NCI-H524 (cell line): ENCODE results near the gene YOD1.

Experiments
- DNase-seq, 2 experiments: peaks; one replicate each; lab custom pipeline; 2025; lab: John Stamatoyannopoulos, UW

Gene YOD1

DNA sequence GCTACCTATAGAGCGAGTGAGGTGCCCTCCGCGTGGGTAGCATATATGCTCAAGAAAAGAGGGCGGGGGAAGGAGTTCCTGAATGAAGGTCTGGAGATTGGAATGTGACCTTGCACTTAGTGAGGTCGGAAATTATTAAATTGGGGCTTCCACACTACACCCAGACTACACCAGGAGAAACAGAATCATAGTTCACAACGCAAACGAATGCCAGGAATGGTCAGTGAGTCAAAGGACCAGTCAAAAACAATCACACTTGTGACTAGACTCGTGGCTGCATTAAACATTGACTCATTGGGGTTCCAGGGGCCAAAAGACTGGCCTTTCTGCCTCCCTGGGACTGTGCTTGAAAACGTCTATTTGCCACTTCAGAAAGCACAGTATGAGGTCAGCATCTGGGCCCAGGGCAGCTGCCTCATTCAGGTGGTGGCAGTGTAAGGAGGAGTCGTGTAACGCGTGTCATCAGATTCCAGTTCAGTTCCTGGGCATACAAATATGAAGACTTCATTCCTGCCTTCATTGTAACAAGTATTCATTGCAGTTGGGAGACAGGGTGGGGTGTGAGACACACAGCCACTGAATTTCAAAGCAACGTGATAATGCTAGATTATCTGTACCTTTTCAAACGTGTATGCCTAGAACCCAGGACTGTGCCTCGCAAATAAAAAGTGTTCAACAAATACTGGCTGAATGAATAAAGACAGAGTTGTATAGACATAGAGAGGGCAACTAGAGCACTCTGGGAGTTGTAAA is at the start of gene YOD1:
YOD1 (minus strand) TSS at position 18 of the 753 bp plus-strand sequence. CDS start 178 bp downstream, outside the sequence.
- DNase-seq, result peak in 1 of 2 experiments; percentile 22

DNA sequence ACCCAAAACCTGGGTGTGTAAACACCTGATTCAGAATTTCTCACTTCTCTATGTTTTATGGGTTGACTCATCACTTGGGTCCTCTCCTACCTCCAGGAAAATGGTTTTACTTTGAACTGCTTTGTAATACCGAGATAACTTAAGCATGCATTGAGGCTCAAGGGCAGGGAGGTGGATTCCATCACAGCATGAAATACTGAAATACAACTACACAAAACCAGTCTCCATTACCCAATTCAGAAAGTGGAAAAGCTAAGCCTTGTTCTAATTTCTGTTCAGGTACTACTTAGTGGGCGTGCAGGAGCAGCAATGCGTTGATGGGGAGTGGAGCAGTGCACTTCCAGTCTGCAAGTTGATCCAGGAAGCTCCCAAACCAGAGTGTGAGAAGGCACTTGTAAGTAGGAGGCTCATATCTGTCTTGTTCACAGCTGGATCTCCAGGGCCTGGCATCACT is 46.9 kb upstream of the YOD1 start:
- no peak for DNase-seq

DNA sequence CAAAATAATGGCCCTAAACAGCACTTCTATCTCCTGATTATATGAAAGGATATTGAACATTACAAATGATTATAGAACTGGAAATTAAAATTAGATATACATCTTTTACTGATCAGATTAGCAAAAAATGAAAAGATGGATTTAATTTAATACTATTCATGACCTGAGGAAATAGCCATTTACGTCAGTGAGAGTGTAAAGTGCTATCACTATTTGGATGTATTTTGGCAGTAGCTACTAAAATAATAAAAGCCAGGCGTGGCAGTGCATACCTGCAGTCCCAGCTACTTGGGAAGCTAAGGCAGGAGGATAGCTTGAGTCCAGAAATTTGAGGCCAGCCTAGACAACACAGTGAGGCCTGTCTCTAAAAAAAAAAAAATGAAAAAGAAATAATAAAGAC is 42.9 kb upstream of the YOD1 start:
- no peak for DNase-seq

DNA sequence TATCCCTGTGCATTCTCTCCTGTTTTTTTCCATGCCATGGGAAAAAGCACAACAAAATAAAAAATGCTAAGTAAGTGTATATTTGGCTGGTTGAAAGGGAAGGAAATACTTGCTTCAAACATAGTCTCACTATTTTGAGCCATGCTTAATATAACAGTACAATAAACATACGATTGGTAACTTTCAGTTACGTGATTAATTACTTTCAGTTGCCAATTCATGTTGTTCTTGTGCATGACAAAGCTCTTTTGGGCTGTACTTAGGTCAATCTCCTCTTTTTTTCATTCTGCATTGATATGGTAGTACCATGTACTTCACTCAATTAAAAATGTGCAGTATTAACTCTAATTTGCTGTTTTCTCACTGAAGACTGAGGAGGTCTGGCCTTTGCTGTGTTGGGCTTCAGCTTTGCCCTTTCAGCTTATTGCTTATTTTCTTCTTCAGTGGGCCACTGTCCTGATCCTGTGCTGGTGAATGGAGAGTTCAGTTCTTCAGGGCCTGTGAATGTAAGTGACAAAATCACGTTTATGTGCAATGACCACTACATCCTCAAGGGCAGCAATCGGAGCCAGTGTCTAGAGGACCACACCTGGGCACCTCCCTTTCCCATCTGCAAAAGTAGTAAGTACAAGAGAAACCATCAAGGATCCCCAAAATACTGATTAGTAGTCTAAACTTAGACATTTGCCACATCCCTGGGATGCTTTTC is 40.3 kb upstream of the YOD1 start:
- DNase-seq, result no peak

GRCh38 chr1:207089627-207090355 is 38.8 kb upstream of the YOD1 start:
- no peak for DNase-seq

DNA sequence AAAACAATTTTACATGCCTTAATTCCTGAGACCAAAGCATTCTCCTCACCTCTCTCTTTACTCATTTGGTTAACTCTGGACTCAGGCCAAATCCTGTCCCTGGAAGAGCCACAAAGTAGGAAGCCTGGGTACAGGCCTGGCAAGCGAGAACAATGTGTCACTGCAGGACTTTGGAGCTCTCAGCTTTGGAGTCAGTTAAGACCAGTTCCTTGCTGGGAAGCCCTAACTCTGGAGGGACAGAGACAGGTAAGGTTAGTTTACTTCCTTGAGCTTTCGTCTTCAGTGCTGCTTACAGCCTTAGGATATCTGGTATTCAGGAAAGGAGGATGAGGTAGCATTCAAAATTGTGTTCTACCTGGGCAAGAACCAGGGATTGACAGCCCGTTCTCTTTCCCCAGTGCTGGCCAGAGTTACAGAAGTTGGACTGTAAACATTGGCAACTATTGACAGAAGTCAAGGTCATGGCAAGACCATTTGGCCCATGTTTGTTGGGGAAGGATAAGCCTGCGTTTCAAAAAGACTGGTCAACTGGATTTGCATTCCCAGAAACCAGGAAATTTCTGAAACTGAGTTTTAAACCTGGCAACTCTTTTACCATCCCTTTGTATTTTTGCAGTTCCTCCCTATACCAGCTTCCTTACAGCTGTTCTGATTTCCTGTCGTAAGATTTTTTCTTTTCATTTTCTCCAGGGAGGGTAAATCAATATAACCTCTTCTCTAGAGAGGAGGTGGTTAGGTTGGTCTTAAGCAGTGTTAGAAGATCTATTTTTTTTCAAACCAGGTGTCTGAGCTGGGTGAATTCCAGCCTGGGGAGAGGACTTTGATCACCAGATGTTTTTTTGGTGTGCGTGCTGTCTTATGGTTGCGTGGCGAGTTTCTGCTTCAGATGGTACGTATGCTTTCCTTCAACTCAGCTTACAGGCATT is 38.0 kb upstream of the YOD1 start, which contains the start of gene C4BPB:
C4BPB (plus strand) TSS at position 160 of the 926 bp plus-strand sequence; CDS start at position 832, 672 bp downstream.
- no peak for DNase-seq

GRCh38 chr1:207088161-207088560 is 37.2 kb upstream of the YOD1 start:
- no peak for DNase-seq

DNA sequence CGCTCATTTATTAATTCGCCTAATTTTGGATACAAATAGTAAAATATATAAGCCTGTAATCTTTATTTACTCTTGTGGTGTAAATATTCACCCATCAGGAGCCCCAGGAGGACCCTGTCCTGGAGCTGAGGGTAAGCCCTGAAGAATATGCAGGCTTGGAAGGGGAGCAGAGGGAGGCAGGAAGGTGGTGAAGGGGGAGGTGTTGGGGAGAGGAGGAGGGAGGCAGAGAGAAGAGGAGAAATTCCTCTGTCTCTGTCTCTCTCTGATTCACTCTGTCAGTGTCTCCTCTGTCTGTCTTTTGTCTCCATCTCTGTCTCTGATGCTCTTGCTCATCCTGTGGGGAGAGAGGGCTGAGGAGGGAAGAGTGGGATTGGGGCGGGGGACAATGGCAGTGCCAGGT is 34.9 kb upstream of the YOD1 start:
- no peak for DNase-seq

DNA sequence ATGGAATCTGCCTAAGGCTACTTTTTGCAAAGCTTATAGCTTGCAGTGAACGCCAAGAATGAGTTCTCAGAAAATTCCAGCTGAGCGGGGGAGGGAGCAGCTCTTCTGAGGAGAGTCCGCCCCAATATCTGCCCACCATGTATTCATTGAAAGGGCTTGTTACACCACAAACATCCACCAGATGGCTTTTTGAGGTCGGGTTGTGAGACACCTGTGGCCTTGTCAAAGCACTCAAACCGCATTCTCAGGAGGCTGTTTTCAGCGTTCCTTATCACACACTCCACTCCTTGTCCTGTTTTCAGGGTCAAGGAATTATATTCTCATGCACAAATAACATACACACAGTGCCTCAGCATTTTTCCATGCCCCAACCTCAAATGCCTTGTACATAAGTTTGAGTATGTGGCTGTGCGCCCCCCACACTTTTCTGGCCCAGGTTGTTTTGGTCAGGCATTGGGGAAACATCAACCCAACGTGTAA is 33.7 kb upstream of the YOD1 start:
- DNase-seq, result peak; percentile 43 to 68

DNA sequence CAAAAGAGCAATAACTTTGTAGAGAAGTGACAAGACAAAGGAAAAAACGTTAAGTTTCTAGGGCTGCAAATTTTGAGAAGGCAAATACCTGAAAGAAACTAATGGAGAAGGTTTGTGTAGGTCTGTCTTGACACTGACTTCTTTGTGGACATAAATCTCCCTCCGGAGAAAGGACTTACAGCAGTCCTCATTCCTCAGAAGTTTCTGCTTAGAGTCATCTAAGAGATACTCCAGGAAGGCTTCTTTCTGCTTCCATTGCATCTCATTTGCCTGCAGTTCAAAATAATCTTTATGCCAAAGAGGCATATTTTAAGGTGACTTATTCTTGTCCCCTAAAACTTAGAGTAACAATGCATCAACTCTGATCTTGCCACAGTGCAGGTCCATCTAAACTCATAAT is 33.2 kb upstream of the YOD1 start:
- no peak for DNase-seq

DNA sequence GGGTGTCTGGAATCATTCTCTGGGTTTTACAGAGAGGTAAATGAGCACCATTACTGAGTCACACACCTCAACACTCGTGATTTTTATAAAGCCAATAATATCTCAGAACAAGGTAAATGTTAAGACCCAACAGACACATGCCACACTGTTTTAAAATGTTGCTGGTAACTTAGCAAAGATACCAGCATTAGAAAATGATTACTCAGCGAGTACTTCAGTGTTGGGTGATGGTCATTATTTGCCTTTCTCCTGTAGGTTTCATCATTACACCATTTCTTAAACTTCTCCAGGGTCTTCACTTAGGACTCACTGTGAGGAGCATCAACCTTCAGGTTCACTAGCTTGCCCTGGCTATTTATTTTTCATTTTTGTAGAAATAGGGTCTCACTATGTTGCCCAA is 30.8 kb upstream of the YOD1 start:
- DNase-seq, result no peak

GRCh38 chr1:207081088-207081487 is 30.1 kb upstream of the YOD1 start:
- no peak for DNase-seq

DNA sequence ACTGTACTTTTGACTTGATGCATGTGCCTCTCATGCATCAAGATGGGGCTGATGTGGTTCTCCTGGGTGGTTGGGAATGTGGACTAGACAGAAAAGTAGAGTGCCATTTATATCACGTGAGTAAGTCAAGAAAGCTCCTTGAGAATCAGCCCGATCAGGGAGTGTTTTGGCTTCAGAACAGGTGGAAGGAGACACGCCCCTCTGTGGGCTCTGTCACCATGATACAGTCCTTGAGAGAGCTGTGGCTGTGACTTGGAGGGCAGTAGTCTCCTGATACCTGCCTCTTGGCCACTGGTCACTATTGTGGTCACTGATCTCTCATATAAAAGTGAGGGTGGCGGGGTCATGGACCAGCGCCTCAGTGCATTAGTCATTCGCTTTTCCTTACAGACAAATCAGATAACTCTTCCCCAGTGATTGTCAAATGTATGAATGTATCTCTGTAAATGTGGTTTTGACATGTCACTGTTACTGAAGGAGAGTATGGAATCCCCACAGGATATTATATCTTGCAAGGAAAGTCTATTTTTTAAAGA is 28.8 kb upstream of the YOD1 start:
- DNase-seq, result no peak

- DNase-seq, result no peak
Observed at GRCh38 chr1:207078578-207079132, 27.6 kb upstream of the YOD1 start.

- peak; percentile 11 to 65 for DNase-seq
Observed at GRCh38 chr1:207077470-207078377, 26.7 kb upstream of the YOD1 start.

- no peak for DNase-seq
Observed at GRCh38 chr1:207077012-207077411, 26.0 kb upstream of the YOD1 start.

- DNase-seq, result no peak
Observed at GRCh38 chr1:207076181-207076955, 25.4 kb upstream of the YOD1 start.

DNA sequence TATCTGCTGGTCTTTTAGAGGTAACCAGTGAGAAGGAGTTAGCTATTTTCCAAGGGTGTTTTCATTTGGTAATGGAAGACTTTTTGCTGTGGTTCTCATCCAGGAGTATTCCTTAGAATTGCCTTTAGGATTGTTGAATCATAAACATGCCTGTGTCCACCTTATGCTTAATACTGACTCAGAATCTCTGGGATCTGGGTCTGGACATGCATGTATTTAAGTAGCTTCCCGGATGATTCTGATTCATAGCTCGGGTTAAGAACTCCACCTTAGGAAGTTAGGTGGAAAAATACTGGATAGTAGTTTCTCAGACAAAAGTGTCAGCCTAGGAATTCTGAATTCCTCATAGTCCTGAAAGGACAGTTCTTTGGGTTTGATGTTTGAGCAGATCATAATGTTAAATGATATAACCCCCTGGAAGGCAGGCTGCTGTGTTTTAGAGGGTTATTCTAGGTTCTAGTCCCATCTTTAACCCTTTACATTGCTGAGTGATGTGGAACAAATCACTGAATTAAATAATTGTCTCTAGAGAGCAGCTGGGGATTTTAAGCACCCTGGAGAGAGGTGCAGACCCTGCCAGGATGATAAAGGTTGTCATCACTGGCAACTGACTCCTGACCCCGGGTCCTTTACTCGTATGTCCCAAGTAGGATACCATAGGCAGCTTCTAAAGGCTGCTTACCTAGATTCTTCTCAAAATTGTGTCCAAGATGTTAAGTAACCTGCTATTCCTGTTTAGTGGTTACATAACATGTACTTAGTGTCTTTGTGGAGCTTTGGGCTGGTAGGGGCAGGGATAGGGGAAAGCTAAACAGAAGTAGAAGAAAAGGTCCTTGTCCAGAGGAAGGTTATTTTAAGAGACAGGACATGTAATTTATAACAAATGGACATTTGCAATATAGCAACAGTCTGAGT is 23.2 kb upstream of the YOD1 start:
- DNase-seq, result no peak
